HS-5 (cell line): ENCODE results near the gene APOL5.
"Not testable (repeated sequence)": the region's sequence is repeated elsewhere in the genome, so short reads cannot be mapped to it uniquely, and the experiment has no call there.

ENCODE experiments used
- DNase-seq: peaks from one replicate; pipeline ENCODE4 v3.0.0-alpha.2; 2012; ENCODE audit warnings: low read depth

The APOL5 gene

DNA sequence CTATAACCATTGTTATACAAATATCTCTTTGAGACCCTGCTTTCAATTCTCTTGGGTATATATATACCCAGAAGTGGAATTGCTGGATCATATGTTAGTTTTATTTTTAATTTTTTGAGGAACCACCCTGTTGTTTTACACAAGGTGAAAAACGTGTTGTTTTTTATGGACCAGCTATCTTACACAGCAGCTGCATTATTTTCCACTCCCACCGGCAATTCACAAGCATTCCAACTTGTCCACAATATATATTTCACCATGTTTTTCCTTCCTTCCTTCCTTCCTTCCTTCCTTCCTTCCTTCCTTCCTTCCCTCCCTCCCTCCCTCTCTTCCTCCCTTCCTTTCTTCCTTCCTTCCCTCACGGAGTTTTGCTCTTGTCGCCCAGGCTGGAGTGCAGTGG is 6.3 kb upstream of the APOL5 start:
- DNase-seq: no peak

DNA sequence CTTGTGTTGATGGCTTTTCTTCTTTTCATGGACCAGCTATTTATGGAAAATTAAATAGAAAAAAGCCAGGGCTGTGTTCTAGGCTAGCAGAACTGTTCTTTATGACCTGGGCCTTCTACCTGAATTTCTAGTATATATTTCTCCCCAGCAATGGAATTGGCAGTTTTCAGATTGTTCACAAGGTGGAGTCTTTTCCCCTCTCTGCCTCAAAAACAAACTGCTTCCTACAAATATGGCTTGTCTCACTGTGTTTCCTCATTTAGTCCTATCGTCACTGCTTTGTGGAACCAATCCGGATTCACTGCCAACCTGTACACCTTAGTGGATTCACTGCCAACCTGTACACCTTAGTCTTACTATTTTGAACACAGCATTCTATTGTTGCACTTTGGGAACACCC is 5.0 kb upstream of the APOL5 start:
- DNase-seq: no peak

DNA sequence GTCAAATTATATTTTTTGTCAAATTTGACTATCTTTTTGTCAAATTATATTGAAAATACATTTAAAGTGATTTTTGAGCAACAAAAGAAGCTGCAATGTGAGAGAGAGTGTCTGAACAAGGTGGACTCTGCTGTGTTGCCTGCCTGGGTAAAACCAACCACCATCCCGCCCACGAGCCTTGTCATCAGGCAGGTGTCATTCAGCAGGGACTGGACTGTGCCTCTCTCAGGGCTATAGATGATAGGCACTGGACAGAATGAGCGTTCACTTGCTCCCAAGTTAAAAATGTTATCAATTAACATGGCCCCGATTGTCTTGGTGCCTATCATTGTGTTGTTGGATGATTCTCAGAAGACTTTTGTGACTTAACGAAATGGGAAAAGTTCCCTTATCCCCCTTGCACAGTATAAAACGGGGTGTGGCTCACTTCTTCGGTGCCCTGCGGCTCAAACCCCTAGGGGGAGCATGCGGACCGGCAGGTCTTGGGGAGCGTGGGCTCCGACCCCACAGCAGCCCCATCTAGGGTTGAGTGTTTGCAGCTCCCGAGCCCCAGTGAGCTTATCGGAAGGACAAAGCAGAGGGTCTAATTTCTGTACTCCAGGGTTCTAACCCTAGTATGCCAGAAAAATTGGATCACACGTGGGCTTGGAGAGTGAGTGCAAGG is 1.7 kb downstream of the APOL5 start:
- no peak for DNase-seq

DNA sequence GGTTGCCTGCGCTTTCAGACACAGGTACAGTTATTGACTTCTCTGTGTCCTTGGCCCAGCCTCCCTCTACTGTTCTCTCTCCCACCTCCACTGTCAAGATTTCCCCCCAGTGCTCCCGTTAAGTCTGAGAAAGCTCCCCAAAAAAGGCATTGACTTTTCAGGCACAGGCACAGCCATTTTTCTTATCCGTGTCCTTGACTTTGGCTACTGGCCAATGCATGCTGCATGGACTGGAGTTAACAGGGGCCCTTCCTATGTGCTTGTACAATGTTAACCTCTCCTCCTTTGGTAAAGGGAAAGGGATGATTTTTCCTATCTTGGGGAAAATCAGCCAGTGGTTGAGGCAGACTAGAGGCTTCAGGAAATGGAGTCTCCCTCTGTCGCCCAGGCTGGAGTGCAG is 4.3 kb downstream of the APOL5 start:
- DNase-seq: no peak

DNA sequence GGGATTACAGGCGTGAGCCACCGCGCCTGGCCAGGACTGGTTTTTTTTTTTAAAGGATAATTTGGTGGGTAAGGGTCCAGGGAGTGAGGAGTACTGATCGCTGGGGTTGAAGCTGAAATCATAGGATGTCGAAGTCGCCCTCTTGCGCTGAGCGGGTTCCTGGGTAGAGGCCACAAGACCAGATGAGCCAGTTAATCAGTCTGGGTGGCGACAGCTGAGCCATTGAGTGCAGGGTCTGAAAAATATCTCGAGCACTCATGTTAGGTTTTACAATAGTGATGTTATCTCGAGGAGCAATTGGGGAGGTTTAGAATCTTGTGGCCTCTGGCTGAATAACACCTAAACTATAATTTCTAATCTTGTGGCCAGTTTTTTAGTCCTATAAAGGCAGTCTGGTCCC is 7.8 kb downstream of the APOL5 start:
- DNase-seq: no peak

DNA sequence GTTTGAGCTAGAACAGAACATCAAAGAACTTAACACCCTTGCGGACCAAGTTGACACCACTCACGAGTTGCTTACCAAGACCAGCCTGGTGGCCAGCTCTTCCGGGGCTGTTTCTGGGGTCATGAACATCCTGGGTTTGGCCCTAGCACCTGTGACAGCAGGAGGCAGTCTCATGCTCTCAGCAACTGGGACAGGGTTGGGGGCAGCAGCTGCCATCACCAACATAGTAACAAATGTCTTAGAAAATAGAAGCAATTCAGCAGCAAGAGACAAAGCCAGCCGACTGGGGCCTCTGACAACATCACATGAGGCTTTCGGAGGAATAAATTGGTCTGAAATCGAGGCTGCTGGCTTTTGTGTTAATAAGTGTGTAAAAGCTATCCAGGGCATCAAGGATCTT is 8.7 kb downstream of the APOL5 start:
- DNase-seq: no peak

DNA sequence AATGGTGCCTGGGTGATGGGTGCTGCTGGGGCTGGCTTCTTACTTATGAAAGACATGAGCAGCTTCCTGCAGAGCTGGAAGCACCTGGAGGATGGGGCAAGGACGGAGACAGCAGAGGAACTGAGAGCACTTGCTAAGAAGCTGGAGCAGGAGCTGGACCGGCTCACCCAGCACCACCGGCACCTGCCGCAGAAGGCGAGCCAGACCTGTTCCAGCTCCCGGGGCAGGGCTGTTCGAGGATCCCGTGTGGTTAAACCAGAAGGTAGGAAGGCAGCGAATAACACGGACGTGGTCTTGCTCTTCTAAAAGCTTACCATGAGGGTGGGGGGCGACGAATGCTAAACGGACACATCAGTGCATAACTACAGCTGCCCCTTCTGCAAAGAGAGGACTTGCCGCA is 9.3 kb downstream of the APOL5 start:
- no peak for DNase-seq

DNA sequence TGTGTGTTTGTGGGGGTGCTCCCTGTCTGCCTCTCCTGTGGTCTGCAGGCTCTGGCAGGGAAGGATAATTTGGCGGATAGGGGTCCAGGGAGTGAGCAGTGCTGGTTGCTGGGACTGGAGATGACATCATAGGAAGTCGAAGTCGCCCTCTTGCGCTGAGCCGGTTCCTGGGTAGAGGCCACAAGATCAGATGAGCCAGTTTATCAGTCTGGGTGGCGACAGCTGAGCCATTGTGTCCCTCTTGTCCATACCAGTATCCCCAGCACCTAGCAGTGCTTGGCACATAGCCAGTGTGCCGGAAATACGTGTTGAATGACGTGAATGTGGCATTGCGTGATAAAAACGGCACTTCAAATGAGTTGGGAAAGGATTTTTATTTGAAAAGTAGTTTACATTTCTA is 9.8 kb downstream of the APOL5 start:
- DNase-seq: no peak

DNA sequence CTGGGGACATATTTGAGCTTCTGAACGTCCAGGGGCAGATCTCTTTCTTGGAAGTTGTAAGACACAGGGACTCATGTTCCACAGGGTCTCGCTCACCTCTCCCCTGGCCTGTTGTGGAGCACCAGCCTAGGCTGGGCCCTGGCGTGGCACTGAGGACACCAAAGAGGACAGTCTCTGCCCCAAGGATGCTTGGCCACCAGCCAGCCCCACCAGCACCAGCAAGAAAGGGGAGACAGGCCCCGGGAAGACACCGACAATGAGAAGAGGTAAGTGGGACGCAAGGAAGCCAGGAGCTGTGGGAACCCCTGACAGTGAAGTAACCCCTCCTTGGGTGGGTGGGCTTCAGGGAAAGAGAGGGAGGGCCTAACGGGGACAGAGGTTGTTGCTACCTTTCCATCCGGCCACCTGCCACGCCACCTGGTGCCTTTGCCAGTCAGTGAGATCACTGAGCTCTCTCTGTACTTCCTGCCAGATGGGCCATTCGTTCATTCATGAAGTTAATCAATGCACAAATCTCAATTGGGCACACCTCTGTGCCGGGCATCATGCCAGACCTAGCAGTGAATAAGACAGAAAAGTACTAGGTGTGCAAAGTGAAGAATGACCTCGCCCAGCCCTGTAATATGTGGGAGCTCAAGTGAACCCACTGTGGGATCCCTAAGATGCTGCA is 11.1 kb downstream of the APOL5 start:
- no peak for DNase-seq

DNA sequence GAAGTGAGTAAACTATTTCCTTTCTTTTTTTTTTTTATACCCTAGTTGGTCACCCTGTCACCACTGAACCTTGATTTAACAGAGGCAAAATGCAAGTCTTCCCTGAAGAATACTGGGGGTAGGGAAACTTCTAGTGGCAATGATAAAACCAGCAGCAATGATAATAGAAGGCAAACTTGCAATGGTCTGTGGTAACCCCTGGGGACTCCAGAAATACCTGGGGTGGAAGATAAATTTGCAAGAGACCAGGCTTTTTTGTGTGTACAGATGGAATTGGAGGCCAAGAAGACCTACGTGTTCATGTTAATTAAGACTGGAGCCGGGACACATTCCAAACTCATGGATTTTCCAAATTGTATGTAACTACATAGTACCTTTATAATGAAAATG is 11.6 kb downstream of the APOL5 start:
- DNase-seq: no peak

DNA sequence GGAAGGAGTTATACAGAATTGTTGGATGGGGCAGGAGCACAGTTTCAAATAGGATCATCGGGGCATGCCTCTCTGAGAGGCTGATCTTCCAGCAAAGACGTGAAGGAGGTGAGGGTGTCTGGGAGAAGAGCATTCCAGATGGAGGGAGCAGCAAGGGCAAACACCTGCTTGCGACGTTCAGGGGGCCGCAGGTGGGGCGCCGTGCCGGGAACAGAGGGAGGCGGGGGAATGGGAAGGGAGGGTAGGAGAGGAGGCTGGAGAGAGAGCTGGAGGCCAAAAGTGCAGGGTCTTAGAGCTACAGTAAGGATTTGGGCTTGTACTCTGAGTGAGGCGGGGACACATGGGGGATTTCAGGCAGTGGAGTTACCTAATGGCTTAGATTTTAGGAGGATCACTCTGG is 13.6 kb downstream of the APOL5 start:
- DNase-seq: no peak

DNA sequence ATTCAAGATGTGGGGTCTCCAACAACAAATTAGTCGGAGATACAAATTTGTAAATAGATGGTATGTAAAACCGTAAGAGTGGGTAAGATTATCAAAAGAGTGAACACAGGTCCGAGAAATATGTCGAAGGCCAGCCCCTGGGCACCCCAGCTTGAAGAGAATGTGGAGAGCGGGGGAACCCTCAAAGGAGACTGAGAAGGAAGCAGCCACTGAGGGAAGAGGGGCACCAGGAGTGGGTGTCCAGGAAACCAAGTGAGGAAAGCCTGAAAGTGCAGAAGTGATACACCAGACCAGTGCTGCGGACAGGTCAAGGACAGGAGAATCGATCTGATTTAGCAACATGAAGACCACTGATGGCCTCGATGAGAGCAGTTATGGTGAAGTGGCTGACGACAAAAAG is 14.4 kb downstream of the APOL5 start:
- DNase-seq: no peak

DNA sequence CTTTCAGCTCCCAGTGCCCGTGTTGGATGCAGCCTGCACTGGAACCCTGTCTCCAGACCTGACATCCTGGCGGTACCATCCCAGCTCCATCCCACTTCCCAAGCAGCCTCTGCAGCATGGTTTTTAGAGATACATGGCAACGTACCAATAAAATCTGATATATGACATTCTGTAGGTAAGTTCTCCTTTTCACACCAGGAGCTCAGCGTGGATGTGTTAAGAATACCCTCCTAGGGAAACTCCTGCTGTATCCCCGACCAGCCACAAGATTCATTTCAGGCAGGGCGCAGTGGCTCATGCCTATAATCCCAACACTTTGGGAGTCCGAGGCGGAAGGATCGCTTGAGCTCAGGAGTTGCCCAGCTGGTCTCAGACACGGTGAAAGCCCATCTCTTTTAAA is 15.4 kb downstream of the APOL5 start:
- DNase-seq: no peak

DNA sequence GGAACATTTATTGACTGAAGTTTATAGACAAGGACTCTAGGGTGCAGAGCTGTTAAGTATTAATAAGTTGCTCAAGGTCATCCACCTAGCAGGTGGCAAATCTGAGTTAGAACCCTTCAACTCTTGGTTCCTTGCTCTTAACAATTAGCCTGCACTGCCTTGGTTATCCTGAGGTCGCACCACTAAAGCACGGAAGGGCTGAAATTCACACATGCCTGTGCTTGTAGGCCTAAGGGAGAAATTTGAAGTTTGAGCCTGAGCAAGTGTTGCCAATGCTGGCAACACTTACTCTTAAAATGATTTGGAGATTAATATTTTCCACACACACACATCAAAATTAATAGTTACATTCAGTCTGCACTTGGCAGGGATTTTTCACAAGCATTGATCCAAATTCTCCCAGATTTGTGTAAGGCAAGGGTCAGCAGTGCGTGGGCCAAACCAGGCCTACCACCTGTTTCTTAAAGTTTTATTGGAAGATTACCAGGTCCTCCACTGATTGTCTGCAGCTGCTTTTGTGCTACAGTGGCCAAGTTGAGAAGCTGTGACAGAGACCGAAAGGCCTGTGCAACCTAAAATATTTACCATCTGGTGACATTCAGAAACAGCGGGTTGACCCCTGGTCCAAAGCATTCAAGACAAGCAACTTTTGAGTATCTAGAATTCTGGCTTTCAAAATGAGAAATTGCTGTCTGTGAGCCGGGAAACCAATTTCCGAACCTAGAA is 16.3 kb downstream of the APOL5 start:
- no peak for DNase-seq

DNA sequence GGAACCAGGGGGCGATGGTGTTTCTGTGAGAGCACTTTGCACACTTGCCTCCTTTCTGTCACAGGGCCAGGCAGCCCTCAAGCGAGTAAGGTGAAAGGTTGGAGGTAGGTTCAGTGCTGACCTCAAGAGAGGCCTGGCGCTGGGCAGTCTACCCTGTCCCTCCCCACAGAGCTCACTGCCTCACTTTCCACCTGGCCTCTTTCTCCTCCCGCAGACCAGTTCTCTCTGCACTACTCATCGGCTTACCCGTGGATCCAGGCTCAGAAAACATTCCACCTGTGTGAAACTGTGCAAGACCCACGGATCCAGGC is 16.8 kb downstream of the APOL5 start:
- no peak for DNase-seq

DNA sequence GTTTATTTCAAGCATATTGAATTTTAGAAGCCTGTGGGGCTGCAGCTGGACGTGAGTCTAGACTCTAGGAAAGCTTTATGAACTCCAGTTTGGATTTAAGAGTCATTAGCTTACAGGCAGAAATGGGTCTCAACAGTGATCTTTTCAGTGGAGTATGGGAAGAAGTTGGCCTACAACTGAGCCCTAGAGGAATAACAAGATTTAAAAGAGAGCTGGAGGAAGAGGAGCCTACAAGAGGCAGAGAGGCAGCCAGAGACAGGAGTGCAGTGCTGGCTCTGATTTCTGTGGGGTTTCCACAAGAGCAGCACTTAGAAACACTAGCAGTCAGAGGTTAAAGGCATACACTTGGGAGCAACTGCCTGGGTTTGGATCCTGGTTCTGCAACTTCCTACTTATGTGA is 17.9 kb downstream of the APOL5 start:
- no peak for DNase-seq

DNA sequence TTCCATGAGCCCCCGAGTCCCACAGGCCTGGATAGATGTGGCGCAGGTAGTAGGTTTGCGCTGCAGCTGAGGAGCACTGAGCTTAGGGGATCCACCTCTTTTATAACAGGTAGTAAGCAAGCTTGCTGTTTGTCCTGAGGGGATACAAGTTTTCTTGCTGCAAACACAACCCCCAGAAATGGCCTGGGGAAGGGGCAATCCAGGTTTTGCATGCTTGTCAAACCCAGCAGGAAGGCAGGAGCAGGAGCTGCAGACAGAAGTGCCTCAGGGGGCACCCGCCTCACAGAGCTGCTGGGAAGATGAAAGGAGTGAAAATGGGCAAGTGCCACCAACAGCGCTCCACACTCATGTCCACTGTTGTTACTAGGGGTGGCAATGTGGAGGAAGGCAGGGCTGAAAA is 18.5 kb downstream of the APOL5 start:
- DNase-seq: no peak

DNA sequence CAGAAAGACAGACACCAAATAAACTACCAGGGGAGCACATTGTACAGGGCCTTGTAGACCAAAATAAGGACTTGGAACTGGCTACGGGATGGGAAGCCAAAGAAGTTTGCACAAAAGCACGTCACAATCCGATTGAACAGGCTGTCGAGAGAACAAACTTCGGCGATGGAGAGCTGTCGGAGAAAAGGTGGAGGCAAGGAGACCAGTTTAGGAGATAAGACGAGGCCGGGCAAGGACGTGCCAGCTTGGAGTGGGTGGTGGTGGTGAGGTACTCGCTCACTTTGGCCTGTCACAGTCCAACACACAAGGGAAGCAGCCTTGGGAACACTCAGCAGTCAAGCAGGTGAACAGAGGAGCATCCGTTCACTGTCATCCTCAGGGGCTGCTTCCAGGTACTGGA is 19.0 kb downstream of the APOL5 start:
- no peak for DNase-seq

DNA sequence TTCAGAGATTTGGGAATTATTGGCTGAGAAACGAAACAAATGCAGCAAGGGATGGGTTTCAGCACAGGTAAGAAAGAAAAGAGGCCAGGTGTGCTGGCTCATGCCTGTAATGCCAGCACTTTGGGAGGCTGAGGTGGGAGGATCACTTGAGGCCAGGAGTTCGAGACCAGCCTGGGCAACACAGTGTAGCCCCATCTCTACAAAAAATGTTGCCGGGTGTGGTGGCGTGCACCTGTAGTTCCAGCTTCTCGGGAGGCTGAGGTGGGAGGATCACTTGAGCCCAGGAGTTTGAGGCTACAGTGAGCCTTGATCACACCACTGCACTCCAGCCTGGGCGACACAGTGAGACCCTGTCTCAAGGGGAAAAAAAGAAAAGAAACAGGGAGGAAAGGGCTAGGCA is 20.2 kb downstream of the APOL5 start:
- not testable (repeated sequence) for DNase-seq

DNA sequence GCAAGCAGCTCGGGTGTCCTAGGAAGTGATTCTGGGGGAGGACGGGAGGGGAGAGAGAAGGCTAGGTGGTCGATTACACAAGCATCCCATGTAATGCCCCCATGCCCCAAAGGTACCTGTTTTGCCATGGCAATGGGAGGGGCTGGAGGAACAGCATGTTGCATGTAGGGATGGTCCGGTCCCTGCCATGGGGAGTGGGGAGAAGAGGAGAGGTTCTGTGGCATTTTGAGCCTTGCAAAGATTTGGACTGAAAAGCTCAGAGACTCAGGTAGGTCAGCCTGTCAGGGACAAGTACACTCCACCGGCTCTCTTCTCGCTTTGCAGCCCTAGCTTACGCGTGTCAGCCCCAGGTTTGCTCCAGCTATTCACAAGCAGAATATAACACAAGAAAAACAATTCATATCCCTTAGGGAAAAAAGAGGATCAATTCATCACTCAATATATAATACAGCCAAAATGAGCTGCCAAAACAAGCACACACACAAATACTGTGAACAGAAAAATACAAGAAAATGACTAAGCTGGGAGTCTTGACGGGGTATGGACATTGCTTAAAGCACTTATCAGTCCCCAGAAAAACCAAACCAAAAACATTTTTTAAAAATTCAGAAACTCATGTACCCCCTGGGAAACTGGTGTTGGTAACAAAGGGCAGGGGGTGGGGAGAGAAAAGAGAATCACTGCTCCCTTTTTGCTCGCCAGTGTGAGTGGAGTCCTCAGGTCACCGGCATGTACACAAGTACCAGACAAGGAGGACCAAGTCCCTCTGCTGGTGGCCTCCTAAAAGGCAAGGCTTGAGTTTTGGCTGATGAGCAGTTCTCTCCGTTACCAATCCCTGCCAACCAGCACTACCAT is 21.6 kb downstream of the APOL5 start:
- DNase-seq: no peak

DNA sequence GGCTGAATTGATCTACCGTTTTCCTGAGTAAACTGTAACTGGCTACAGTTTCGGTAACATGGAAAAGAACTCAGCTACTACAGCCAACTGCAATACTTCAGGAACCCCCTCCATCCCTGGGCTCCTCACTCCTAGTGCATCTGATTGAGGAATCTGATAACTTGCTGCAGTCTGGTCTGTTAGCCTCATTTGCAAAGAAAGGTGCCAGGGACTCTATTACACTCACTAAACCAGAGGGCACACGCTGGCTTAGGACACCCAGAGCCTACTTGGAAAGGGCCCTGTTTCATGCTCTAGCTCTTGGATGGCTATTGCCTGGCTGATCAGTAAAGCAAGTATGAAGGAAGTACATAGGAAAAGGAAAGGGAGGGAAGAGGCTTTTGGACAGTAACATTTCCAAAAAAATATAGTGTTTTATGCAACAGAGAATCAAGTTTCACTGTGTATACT is 22.3 kb downstream of the APOL5 start:
- no peak for DNase-seq

DNA sequence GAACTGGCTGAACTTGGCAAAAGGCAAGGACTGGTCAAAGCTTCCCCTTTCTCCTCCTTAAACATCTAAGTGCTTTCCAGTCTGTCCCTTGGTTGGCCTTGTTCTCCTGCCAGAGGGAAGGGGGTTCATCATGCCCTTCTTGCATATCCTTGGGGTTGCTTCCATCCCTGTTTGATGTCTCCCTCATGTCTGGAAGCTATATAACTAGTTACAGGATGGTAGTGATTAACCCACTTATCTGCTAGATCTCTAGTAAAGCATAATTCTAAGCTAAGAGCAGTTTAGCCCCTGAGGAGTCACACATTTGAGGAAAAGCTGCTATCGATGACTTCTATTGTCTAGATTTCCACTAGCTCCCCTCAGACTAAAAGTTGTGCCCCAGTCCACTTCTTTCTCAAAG is 22.9 kb downstream of the APOL5 start:
- no peak for DNase-seq
